ENCODE measurements around the gene FARS2.

DNA sequence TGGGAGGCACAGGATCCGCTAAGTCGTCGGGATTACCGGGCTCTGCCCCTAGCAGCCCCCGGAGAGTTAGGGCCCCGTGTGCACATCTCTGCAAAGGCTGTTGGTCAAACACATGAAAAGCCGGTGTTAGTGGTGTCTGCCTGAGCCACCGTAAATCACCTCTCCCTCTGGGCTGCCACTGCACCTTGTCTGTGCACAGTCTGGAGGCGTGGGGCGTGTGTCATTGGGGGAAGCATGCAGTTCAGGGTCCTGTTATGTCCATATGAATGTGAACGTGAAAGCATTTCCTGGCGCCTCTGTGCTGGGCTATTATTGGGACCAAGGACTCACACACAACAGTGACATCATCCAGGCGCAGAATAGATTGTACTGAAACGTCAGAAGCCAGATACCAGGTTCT lies 439.9 kb downstream of the FARS2 start:
- TF ChIP-seq, protein P1, sequence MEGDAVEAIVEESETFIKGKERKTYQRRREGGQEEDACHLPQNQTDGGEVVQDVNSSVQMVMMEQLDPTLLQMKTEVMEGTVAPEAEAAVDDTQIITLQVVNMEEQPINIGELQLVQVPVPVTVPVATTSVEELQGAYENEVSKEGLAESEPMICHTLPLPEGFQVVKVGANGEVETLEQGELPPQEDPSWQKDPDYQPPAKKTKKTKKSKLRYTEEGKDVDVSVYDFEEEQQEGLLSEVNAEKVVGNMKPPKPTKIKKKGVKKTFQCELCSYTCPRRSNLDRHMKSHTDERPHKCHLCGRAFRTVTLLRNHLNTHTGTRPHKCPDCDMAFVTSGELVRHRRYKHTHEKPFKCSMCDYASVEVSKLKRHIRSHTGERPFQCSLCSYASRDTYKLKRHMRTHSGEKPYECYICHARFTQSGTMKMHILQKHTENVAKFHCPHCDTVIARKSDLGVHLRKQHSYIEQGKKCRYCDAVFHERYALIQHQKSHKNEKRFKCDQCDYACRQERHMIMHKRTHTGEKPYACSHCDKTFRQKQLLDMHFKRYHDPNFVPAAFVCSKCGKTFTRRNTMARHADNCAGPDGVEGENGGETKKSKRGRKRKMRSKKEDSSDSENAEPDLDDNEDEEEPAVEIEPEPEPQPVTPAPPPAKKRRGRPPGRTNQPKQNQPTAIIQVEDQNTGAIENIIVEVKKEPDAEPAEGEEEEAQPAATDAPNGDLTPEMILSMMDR (IDR thresholded peaks at IDR 0.05): no peak
- TF ChIP-seq POLR2A (IDR thresholded peaks at IDR 0.05; ENCODE audit: low read depth): no peak
- TF ChIP-seq EP300 (IDR thresholded peaks at IDR 0.05): no peak
- TF ChIP-seq POLR2AphosphoS5 (IDR thresholded peaks at IDR 0.05): no peak
